IMR-90 (cell line): ENCODE results near the gene TIPARP.

Experiments used
- CTCF ChIP-seq: conservative IDR thresholded peaks from 2 replicates; pipeline ENCODE4 v1.5.1; 2012; ENCODE audit warnings: mild to moderate bottlenecking, low read depth, low read length, improper control_type of control experiment
- FOS ChIP-seq: fragments of 150-350 bp; IDR thresholded peaks from 2 replicates; pipeline ENCODE4 v1.6.1; 2016; ENCODE audit warnings: low read depth, low read length
- POLR2A ChIP-seq: IDR thresholded peaks from 2 replicates; pipeline ENCODE4 v1.6.1; 2012; ENCODE audit warnings: mild to moderate bottlenecking, low read depth, low read length
- RAD21 ChIP-seq: IDR thresholded peaks from 2 replicates; pipeline ENCODE4 v1.6.1; 2012; ENCODE audit warnings: low read length, improper control_type of control experiment
- RFX5 ChIP-seq: IDR thresholded peaks from 2 replicates; pipeline ENCODE4 v1.8.0; 2012; ENCODE audit warnings: low read depth, mild to moderate bottlenecking, low read length, moderate library complexity

DNA sequence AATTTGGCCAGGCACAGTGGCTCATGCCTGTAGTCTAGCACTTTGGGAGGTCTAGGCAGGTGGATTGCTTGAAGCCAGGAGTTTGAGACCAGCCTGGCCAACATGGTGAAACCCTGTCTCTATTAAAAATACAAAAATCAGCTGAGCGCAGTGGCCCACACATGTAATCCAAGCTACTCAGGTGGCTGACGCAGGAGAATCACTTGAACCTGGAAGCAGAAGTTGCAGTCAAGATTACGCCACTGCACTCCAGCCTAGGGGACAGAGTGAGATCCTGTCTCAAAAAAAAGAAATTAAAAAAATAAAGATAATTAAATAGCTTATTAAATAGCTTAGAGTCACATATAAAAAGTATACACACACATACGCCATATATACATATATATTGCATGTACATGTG lies 3.7 kb upstream of the TIPARP start:
- TF ChIP-seq RFX5 (no peak), CTCF (no peak), RAD21 (no peak), FOS (no peak), POLR2A (no peak)
